HG03460 (cell line): Measurements from ENCODE around the gene HTRA2.
"Not testable (repeated sequence)": the region's sequence is repeated elsewhere in the genome, so short reads cannot be mapped to it uniquely, and the experiment has no call there.

Experiments
- ATAC-seq: cut with Tn5 transposase; IDR thresholded peaks from one replicate; pipeline ENCODE4 v1.9.1; 2021; ENCODE audit not compliant: unreplicated experiment

Gene HTRA2

DNA sequence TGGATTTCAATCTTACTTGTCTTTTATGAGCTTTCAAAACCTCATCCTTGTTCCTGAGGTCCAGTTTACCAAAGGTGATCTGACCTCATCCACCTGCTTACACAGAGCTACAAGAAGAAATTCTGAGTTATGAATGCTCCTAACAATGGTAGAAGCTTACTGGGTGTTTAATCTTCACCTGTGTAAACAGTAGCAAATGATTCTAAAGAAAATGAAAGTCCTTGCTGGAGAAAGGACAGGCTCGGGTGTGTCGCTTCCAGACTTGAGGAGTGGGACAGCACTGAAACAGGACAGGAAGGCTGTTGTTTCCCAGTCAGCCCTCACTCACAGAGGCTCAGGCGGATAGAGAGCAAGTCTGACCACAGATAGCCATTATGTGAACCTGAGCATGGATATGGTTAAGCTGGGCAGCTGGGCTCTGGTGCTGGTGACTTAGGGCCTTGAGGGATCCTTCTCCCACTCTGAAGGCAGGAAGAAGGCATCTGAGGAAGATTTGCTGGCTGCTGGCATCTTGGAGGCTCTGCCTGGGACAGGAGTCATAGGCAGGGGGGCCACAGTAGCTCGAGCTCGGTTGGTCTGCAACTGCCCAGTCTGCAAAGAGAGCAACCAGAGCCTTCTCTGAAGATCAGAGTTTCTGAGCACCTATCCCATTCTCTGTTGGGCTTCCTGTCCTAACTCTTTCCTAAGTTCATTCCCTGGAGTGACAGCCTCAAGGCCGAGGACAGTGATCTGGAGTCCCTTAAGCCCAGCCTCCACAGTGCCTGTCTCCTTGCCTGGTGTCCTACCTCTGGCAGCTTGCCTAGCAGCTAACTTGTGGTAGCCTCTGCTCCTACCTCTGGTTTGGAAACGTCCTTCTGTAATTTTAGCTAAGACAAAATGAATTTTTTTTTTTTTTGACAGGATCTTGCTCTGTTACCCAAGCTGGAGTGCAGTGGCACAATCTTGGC is 28.8 kb downstream of the HTRA2 start:
- ATAC-seq = no peak

DNA sequence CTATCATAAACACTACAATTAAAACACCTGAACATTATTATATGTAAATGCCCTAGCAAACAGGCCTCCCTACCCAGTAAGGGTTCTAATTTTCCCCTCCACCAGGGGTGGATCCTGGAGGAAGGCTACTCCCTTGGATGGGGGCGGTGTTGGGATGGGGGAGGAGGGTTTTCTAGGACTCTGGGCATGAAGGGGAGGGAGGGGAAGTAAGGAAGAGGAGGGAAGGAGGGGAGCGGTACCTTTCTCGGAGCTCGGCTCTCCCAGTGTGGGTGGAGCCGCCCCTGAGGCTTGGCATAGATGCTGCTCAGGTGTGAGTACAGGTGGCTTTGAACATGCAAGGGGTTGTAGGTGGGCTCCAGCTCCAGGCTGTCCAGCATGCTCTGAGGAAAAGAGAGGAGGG is 30.2 kb downstream of the HTRA2 start:
- no peak for ATAC-seq

DNA sequence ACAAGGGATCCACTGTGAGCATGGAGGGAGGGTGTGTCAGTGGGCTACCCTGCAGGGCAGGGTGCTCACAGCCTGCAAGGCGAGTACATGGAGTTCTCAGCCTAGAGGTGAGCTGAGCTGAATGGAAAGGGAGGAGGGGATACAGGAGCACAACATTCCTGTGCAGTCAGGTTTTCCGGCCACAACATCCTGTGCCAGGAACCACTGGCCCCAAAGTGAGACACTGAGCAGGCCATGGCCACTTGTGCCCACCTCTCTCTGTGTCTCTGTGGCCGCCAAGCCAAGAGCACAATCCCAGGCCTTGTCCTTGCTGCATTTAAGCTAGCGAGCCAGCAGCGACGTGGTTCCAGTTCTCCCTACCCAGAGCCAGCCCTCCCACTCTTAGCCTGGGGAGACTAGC is 30.9 kb downstream of the HTRA2 start:
- ATAC-seq = no peak

DNA sequence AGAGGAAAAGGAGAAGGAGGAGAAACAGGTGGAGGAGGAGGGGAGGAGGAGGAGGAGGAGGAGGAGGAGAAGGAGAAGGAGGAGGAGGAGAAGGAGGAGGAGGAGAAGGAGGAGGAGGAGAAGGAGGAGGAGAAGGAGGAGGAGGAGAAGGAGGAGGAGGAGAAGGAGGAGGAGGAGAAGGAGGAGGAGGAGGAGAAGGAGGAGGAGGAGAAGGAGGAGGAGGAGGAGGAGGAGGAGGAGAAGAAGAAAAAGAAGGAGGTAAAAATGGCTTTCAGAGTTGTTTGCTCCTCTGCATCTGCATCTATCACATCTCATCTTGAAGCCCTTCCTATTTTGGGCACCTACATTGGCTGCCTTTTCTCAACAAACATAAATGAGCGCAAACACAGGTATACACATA is 31.3 kb downstream of the HTRA2 start:
- ATAC-seq = not testable (repeated sequence)

DNA sequence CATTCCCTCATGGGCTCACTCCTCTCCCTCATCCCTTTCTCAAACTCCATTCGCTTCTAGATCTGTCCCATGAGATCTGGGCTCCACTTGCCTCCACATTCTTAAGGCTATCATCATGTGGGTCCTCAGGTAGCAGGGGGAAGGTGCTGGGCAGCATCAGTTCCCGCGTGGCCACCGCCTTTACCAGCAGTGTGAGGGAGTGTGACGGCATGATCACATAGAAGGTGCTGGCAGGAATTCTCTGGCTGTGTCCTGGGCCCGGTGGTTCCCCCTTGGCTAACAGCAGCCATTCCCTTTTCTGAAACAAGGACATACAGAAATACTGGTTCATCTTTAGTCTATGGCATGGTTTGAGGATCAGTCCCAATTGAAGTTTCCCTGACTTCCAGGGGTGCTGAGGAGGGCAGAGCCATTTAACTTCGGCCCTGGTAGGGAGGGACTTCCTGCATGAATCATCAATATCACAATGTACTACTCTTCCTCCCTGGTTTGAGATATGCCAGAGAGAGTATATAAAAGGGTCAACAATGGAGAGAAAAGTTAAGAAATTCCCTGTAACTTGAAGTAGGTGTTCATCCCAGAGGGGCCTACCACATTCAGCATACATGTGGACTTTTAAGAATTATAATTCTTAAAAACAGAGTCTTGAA is 32.5 kb downstream of the HTRA2 start:
- ATAC-seq = no peak

DNA sequence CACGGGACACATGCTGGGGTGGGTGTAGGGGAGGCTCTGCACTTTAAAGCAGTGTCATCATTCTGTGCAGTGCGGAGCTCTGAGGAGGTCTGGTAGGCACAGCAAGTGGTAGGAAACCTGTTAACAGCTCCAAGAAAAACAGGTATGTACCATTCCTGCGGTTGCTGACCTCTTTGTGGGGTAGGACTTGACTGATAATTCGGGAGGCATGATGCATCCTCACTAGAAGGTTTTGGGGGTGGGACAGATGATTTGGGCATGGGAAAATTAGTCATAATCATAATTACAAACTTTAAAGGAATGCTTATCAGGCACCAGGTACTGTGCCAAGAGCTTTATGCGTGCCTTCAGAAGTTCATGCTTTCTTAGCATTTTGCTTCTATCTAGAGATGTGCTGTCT is 34.5 kb downstream of the HTRA2 start:
- no peak for ATAC-seq

DNA sequence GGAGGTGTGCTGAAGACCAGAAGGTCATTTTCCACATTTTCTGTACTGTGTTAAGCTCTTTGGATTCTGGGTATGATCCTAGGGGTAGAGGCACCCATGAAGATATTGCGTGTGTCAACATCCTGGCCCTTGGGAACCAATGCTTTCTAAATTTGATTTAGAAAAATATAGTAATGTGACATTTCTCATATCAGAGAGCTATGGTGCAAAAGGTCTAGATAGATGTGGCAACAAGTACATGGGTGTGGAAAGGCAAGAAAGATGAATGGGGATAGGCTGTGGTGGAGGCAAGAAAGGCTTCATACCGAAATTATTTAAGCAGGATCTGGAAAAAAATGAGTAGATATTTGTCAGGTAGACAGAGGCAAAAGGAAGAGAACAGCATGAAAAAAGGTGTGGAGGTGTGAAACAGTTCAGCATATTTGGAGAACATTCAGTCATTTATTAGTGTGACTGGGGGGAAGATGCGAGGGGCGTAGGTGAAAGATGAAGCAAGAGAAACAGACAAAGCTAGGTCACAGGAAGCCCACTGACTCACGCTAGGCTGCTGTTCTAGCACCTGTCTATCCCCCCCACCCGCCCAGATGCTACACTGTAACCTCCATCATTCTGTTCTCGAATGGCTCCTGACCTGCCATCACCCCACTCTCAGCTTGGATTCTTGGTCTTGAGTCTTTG is 36.5 kb downstream of the HTRA2 start:
- ATAC-seq = no peak

DNA sequence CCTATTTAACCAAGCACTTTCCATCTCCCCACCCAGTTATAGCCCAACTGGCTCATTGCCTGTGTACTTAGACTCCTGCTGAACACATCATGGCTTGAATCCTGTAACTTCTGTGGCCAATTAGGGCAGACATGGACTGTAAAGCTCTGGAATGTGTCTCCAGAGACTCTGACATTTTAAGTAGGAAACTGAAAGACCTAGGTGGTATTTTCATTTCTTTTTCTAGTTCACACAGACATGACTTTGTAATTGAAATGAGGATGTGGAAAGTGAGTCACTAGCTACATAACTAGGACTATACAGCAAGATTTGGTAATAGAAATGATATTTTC is 37.0 kb downstream of the HTRA2 start:
- no peak for ATAC-seq

DNA sequence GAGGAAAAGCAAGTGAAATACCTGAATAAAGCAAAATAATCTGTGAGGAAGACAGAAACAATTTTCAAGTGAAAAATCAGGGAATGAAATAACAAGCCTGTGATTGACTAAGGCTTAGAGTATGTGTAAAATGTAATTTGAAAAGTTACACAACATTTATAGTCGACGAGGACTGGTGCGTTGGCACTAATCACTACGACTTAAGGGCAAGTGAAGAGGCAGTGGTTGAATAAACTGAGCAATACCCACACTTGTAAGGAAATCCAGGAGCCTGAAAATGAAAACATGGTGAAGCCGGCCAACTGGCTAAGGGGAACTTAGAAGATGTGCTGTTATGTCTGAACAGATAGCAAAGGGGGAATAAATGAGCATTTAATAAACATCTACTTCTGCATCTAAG is 38.1 kb downstream of the HTRA2 start:
- no peak for ATAC-seq

DNA sequence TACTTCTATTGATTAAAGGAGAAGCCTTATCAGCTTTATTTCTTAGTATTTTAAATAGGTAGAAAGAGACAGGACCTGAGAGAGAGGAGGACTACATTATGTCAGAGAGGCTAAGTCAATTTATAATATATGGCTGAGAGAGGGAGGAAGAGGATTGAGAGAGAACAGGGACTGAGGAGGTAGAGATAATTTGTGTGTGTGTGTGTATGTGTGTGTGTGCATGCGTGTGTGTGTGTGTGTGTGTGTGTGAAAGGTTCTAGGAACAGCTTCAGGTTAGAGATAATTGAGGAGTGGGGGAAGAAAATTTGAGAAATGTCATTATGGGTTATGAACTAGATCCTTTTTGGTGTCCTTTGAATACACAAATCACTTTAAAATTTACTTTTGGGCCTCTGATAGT is 40.0 kb downstream of the HTRA2 start:
- ATAC-seq = no peak

DNA sequence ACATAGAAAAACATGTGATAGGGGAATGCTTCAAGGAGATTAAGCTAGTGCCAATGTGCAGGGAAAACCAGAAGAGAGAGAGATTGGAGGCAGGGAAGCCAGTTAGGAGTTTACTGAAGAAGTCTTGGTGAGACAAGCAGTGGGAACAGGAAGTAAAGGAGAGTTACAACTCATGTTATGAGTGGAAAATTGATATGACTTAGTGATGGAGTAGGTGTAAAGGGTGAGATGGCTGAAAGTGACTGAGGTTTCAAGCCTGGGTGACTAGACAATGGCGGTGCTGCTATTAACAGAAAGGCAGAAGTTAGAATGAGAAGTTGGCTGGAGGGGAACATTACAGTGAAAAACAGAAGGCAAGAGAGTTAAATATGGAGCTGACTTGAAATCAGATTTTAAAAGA is 41.3 kb downstream of the HTRA2 start:
- peak; percentile 73 for ATAC-seq

DNA sequence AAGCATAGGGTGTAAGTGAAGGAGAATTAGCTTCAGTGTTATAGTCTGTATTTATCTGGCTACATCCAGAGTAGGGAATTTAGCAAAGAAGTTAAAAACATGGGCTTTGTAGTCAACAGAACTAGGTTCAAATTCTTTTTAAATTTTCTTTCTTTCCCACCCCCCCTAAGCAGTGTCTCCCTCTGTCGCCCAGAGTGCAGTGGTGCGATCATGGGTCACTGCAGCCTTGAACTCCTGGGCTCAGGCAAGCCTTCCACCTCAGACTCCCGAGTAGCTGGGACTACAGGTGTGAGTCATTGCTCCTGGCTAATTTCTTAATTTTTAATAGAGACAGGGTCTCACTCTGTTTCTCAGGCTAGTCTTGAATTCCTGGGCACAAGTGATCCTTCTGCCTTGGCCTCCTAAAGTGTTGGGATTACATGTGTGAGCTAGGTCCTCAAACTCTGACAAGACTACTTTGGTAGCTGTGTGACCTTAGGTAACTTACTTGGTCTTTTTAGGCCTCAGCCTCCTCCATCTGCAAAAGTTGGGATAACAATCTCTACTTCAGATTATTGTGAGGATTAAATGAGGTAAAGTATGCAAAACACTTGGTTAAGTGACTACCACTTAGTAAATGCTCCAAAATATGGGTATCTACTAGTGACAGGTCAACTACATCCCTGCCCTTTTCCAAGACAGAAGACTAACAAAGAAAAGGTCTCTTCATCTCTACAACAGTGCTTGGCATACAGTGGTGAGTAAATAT is 42.6 kb downstream of the HTRA2 start:
- ATAC-seq = no peak

DNA sequence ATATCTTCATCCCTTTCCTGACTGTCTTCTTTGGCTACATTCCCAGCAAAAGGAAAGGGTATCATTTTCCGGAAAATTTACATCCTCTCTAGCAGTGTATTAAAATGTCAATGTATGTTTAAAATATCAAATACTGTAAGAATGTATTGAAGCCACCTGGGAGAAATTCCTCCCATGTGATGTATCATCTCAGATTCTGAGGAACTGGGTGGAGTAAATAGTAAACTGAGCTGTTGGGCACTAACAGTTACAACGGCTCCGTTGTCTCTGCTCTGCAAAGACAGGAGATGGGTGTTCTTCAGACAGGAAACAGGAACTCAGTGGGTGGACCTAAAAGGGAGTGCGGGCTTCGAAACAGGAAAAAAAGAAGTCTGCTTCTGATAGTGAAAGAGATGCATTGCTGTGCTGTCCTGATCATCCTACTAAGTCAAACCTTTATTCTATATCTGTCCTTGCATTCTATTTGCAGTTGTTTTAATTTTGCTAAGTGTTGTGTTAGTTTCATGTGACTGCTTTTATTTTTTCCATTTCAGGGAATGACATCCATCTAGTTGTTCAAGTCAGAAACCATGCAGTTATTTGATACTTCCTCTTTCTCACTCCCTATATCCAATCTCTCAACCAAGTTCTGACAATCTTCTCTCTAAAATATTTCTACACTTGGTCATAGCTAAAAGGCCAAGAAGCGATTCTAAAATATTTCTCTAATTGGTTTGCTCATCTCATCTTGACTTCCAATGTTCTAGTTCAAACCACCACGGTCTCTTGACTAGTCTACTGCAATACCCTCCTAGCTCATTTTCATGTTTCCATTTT is 44.2 kb downstream of the HTRA2 start:
- ATAC-seq = no peak

DNA sequence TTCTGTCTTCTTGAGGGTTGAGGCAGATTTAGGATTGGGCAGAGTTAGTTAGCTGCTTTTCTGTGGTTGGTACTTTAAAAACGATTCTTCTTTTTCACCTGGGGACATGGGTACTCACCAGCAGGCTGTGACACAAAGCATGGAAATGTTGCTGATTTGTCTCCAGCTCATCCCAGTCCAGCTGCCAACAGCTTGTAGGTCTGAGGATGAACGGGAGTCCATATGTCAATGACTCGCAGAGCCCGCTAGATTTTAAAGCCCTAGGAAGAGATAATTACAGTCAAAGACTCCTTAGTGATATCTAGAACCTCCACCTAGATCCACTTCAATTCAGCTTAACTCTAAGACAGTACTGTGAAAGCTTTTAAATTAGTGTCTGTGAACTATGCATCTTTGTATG is 45.6 kb downstream of the HTRA2 start:
- no peak for ATAC-seq

DNA sequence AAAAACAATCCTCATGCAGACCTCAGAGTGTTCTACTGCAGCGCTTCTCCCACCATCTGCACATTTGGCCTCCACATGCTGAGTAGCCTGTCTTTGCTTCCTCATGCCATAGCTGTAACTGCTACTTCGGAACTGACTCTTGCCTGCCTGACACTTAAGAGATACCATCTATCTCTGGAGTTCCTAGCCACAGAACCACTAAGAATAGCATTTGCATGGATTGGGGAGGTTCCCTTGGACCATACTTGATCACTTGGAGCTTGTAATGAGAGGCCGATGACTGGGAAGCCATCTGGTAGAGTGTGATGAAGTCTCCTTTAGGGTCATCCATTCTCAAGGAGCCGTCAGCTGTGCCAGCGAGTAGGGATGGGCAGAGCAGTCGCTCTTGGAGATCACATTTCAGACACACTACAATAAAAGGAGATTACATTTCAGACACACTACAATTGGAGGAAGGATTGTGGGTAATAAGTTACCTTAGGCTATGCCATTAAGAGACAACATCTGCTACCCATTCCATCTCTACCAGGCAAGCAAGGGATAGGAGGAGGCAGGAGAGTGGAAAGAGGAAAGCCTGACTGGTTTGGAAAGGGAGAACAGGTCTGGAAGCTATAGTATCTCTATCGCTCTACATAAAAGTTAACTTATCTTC is 46.6 kb downstream of the HTRA2 start:
- ATAC-seq = no peak

DNA sequence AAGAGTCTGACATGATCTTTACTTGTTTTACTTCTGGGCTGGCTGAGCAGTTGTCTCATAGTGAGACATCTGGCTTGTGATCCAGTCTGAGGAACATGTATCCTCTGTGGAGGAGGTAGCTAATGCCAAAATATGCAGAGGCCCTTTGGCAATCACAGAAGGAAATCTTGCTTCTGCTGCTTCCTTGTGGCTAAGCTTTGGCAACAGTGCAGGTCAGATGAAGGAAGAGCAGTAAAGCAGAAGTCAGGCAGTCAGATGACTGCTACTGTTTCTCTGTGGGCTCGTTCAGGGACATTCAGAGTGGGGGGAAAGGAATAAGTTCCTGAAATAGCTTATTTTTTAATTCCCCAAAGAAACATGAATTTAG is 47.1 kb downstream of the HTRA2 start:
- no peak for ATAC-seq

DNA sequence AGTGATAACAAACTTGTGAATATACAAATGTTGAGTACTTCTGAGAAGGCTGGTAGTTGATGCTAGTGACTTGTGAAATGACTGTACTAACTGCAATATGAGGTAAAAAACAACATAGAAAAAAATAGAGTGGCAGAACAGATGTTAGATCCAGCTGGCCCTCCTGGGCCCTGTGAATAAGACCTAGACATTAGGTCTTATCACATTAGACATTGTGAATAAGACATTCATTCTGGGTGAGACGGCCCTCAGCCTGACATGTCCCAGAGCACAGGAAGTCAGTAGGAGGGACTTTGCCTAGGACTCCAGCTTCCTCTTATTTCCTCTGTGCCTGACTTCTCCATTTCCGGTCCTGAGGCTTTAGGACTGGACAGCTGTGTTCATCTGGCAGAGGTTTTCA is 47.7 kb downstream of the HTRA2 start:
- no peak for ATAC-seq

DNA sequence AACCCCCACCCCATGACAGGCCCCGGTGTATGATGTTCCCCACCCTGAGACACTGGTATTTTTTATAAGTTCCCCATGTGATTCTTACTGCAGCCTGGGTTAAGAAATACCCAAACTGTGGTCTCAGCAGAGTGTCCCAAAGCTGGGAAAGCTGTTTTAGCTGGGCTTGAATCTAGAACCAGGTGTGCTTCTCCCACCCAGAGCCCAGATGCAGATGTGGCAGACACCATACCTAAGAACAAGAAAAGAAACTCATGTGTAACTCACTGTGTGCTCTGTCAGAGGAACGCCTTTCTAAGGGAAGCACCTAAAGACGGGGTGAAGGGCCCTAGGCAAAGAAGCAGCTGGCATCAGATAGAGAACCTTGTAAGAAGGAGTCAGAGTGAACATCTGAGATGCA is 48.7 kb downstream of the HTRA2 start:
- ATAC-seq = no peak

DNA sequence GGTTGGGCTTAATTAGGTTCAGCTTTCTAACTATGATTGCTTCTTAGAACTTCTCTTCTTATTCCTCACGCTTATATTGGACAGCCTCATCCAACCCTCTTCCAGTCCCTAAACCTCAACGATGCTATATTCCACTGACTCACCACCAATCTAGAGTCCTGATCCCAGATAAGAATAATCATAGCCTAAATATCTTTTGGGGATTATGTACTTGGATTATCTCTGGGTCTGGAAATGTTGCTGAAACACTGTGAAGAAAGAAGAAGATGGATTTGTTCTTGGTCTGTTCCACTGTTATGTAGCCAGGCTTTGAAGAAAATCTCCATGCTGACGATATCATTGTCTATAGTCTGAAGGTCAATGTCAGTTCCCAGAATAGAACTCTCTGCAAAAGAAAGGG is 51.7 kb downstream of the HTRA2 start:
- ATAC-seq = no peak

DNA sequence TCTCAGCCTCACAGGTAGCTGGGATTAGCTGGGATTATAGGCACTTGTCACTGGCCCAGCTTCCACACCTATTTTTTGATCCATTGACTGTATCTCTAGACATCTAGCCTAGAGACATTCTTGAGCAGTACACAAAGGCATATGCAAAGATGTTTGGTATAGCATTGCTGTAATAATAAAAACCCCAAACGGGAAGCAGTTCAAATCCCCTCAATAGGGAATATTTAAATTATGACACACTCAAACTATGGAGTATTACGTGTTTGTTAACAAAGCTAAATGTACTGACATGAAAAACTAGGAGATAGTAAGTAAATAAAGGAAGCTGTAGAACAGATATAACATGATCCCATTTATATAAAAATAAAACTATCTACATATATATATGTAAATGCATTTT is 52.5 kb downstream of the HTRA2 start:
- no peak for ATAC-seq
